ENCODE results near the gene CLEC18A.

Gene CLEC18A

GRCh38 chr16:69937465-69937951 is 13.6 kb upstream of the CLEC18A start:
- no peaks in the 10 kb centered on the region for H3K4me1 ChIP-seq (ENCODE audit: control insufficient read depth, low read length)
- TF ChIP-seq CTCF (IDR thresholded peaks at IDR 0.05; ENCODE audit: low read depth, low read length, poor library complexity, severe bottlenecking) (peak; percentile 27), EZH2phosphoT487 (IDR thresholded peaks at IDR 0.05; ENCODE audit: borderline replicate concordance, low read length) (no peak)

GRCh38 chr16:69938981-69939820 is 11.9 kb upstream of the CLEC18A start:
- no peaks in the 10 kb centered on the region for H3K27me3 ChIP-seq (ENCODE audit: control insufficient read depth, low read length)
- H4K20me1 ChIP-seq (ENCODE audit: control insufficient read depth, insufficient read depth, low read depth, low read length) = no peaks in the 10 kb centered on the region
- no peaks in the 10 kb centered on the region for H3K79me2 ChIP-seq (ENCODE audit: control insufficient read depth, low read length)
- no peaks in the 10 kb centered on the region for H3F3A ChIP-seq (ENCODE audit: control insufficient read depth, insufficient read depth)
- no peaks in the 10 kb centered on the region for H3K9me2 ChIP-seq (replicated peaks; ENCODE audit: control insufficient read depth, low read length)
- no peak overlapping the region for H3K4me2 ChIP-seq (ENCODE audit: low read length)
- H3K36me3 ChIP-seq (ENCODE audit: control insufficient read depth, low read length) = peaks cover 22% of the 10 kb centered on the region
- no peaks in the 10 kb centered on the region for H3K4me1 ChIP-seq (ENCODE audit: control insufficient read depth, low read length)
- no peak overlapping the region for H3K4me3 ChIP-seq (ENCODE audit: low read length)
- no peaks in the 10 kb centered on the region for H3K9me3 ChIP-seq (ENCODE audit: control insufficient read depth, insufficient read depth, low read length)
- no peak for TF ChIP-seq EZH2phosphoT487 (IDR thresholded peaks at IDR 0.05; ENCODE audit: borderline replicate concordance, low read length)
- no peak for TF ChIP-seq CTCF (IDR thresholded peaks at IDR 0.05; ENCODE audit: low read depth, low read length, poor library complexity, severe bottlenecking)
- no peak overlapping the region for H3K27ac ChIP-seq (ENCODE audit: low read depth, low read length)

More at GRCh38 chr16:69937465-69937951, 13.6 kb upstream of the CLEC18A start:
- H4K20me1 ChIP-seq (ENCODE audit: control insufficient read depth, insufficient read depth, low read depth, low read length) = no peaks in the 10 kb centered on the region
- H3K4me3 ChIP-seq (ENCODE audit: low read length) = no peak overlapping the region
- H3K27me3 ChIP-seq (ENCODE audit: control insufficient read depth, low read length) = no peaks in the 10 kb centered on the region
- no peak overlapping the region for H3K27ac ChIP-seq (ENCODE audit: low read depth, low read length)
- H3K4me2 ChIP-seq (ENCODE audit: low read length) = no peak overlapping the region
- H3F3A ChIP-seq (ENCODE audit: control insufficient read depth, insufficient read depth) = no peaks in the 10 kb centered on the region
- no peaks in the 10 kb centered on the region for H3K79me2 ChIP-seq (ENCODE audit: control insufficient read depth, low read length)
- H3K36me3 ChIP-seq (ENCODE audit: control insufficient read depth, low read length) = peaks cover 22% of the 10 kb centered on the region
- no peaks in the 10 kb centered on the region for H3K9me3 ChIP-seq (ENCODE audit: control insufficient read depth, insufficient read depth, low read length)
- no peaks in the 10 kb centered on the region for H3K9me2 ChIP-seq (replicated peaks; ENCODE audit: control insufficient read depth, low read length)

- TF ChIP-seq CTCF (IDR thresholded peaks at IDR 0.05; ENCODE audit: low read depth, low read length, poor library complexity, severe bottlenecking) (no peak), EZH2phosphoT487 (IDR thresholded peaks at IDR 0.05; ENCODE audit: borderline replicate concordance, low read length) (no peak)
- H3K36me3 ChIP-seq (ENCODE audit: control insufficient read depth, low read length) = peaks cover 22% of the 10 kb centered on the region
- no peaks in the 10 kb centered on the region for H3K4me1 ChIP-seq (ENCODE audit: control insufficient read depth, low read length)
- H3K4me2 ChIP-seq (ENCODE audit: low read length) = no peak overlapping the region
- H3F3A ChIP-seq (ENCODE audit: control insufficient read depth, insufficient read depth) = no peaks in the 10 kb centered on the region
- no peaks in the 10 kb centered on the region for H4K20me1 ChIP-seq (ENCODE audit: control insufficient read depth, insufficient read depth, low read depth, low read length)
- H3K4me3 ChIP-seq (ENCODE audit: low read length) = no peak overlapping the region
- no peaks in the 10 kb centered on the region for H3K9me3 ChIP-seq (ENCODE audit: control insufficient read depth, insufficient read depth, low read length)
- no peaks in the 10 kb centered on the region for H3K9me2 ChIP-seq (replicated peaks; ENCODE audit: control insufficient read depth, low read length)
- no peaks in the 10 kb centered on the region for H3K27me3 ChIP-seq (ENCODE audit: control insufficient read depth, low read length)
- no peak overlapping the region for H3K27ac ChIP-seq (ENCODE audit: low read depth, low read length)
- no peaks in the 10 kb centered on the region for H3K79me2 ChIP-seq (ENCODE audit: control insufficient read depth, low read length)
Measured at GRCh38 chr16:69939821-69940585, 11.1 kb upstream of the CLEC18A start.

Data from DOHH2 (cell line).